ENCODE measurements around the gene TPSG1.
"Not testable (repeated sequence)": the region's sequence is repeated elsewhere in the genome, so short reads cannot be mapped to it uniquely, and the experiment has no call there.

TPSG1 gene

DNA sequence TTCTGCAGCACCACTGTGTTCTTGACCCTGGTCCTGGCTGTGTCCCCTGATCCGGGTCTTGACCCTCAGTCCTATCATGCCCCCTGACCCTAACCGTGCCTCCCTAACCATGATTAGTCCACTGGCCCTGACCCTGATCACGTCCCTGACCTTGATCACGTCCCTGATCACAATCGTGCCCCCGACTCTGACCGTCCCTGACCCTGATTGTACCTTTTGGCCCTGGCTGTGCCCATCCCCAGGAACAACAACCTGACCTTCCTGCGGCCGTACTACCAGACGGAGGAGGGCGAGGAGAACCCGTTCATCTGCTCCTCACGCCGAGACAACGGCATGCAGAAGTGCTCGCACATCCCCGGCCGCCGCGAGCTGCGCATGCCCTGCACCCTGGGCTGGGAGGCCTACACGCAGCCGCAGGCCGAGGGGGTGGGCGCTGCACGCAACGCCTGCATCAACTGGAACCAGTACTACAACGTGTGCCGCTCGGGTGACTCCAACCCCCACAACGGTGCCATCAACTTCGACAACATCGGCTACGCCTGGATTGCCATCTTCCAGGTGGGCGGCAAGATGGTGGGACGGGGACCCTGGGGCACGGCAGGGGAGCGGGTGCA lies 24.9 kb downstream of the TPSG1 start:
- Histone ChIP-seq H3K9me3 (ENCODE audit: control insufficient read depth, low read length) (no peaks in the 10 kb centered on the region), H3K4me1 (ENCODE audit: control insufficient read depth, insufficient read depth, low read length, poor library complexity, severe bottlenecking) (no peaks in the 10 kb centered on the region), H3K27ac (ENCODE audit: low read depth, low read length, severe bottlenecking) (no peak overlapping the region), H3K4me3 (ENCODE audit: extremely low read depth, insufficient read depth, low read length, poor library complexity, severe bottlenecking) (no peak overlapping the region), H3K36me3 (ENCODE audit: control insufficient read depth, insufficient read depth, low read length) (no peaks in the 10 kb centered on the region)
- 94 to 96% methylated on average over 36 to 38 of the region's 38 CpGs for WGBS, 2 experiments (ENCODE audit: insufficient coverage in 2 of 2)

DNA sequence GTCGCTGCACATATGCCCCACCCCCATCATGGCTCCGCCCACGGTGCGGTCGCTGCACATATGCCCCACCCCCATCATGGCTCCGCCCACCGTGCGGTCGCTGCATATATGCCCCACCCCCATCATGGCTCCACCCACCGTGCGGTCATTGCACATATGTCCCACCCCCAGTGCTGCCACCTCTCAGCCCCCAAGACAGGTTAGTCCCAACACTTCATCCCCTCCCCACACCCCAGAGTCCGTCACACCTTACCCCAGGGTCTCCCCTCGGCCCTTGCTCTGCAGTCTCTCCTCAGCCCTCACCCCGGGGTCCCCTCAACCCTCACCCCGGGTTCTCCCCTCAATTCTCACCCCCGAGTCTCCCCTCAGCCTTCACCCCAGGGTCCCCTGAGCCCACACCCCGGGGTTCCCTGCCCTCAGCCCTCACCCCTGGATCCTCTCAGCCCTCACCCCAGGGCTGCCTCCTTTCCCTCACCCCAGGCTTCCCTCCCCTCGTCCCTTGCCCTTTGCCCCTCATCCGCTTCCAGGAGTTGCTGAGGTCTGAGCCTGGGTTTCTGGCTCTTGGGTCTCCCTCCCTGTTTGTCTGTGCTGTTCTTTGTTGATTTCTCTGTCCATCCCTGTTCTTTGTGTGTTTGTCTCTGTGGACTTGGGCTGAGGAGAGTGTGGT lies 25.6 kb downstream of the TPSG1 start:
- H3K4me3 ChIP-seq (ENCODE audit: extremely low read depth, insufficient read depth, low read length, poor library complexity, severe bottlenecking): no peak overlapping the region
- H3K4me1 ChIP-seq (ENCODE audit: control insufficient read depth, insufficient read depth, low read length, poor library complexity, severe bottlenecking): no peaks in the 10 kb centered on the region
- no peak overlapping the region for H3K27ac ChIP-seq (ENCODE audit: low read depth, low read length, severe bottlenecking)
- no peaks in the 10 kb centered on the region for H3K9me3 ChIP-seq (ENCODE audit: control insufficient read depth, low read length)
- WGBS, 2 experiments (ENCODE audit: insufficient coverage in 2 of 2): 86 to 90% methylated on average over 4 to 10 of the region's 19 CpGs
- no peaks in the 10 kb centered on the region for H3K36me3 ChIP-seq (ENCODE audit: control insufficient read depth, insufficient read depth, low read length)

DNA sequence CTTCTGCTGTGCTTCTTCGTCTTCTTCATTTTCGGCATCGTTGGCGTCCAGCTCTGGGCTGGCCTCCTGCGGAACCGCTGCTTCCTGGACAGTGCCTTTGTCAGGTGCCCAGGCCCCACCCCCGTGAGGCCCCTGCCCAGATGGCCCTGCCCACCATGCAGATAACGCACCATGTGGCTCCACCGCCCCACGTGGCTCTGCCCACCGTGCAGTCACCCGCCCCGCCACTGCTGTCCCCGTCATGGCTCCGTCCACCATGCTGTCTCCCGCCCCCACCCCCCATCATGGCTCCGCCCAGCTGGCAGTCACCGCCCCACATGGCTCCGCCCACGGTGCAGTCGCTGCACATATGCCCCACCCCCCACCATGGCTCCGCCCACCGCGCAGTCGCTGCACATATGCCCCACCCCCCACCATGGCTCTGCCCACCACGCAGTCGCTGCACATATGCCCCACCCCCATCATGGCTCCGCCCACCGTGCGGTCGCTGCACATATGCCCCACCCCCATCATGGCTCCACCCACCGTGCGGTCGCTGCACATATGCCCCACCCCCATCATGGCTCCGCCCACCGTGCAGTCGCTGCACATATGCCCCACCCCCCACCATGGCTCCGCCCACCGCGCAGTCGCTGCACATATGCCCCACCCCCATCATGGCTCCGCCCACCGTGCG lies 26.3 kb downstream of the TPSG1 start:
- WGBS, 2 experiments (ENCODE audit: insufficient coverage in 2 of 2): 91 to 94% methylated on average over 8 to 15 of the region's 44 CpGs
- not testable (repeated sequence) for H3K4me3 ChIP-seq (ENCODE audit: extremely low read depth, insufficient read depth, low read length, poor library complexity, severe bottlenecking); H3K27ac ChIP-seq (ENCODE audit: low read depth, low read length, severe bottlenecking); H3K4me1 ChIP-seq (ENCODE audit: control insufficient read depth, insufficient read depth, low read length, poor library complexity, severe bottlenecking); H3K36me3 ChIP-seq (ENCODE audit: control insufficient read depth, insufficient read depth, low read length); H3K9me3 ChIP-seq (ENCODE audit: control insufficient read depth, low read length)

DNA sequence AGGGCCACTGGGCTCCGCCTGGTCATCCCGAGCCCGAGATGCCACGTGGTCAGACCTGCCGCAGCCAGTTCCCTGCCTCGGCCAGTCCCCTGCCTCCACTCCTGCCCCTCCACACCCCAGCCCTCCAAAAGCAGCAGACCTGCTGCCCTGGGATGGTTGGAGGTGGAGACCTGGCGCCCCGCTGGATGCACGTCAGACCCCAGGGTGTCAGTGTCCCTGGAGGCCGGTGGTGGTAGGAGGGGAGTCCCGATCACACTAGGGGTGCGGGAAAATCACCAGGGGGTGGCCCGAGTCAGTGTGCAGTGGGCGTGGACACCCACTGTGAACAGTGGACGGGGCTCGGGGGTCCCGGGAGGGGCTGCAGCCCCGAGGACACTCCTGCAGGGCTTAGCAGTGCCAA lies 26.9 kb downstream of the TPSG1 start:
- Histone ChIP-seq H3K9me3 (ENCODE audit: control insufficient read depth, low read length) (no peaks in the 10 kb centered on the region), H3K4me3 (ENCODE audit: extremely low read depth, insufficient read depth, low read length, poor library complexity, severe bottlenecking) (no peak overlapping the region)

DNA sequence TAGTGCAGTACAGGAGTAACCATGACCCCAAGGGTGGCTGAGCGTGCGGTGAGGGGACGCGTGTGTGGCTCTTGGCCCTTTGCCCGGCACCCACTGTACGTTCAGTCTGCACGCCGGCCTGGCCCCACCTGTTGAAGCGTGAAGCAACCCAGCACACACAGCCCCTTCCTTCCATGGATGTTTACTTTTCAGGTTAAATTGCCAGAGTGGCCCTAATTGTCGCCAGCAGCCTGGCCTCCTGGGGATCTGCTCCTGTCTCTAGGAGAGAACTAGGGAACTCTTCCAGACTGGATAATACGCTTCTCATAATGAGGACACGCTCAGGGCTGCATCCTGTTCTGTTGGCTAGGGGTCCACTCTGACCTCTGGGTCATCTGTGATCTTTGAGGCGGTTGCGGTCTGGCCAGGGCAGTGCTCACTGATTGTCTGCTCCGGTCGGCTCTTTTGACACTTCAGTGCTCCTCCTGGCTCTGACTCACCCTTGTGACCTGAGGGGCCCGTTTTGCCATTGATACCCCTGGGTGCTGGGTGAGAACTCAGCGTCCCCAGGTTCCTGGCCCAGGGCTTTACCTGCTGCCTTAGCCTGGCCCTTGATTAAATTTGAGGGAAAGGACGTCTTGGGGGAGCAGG lies 27.7 kb downstream of the TPSG1 start:
- H3K4me1 ChIP-seq (ENCODE audit: control insufficient read depth, insufficient read depth, low read length, poor library complexity, severe bottlenecking): peaks cover 4% of the 10 kb centered on the region
- no peak overlapping the region for H3K27ac ChIP-seq (ENCODE audit: low read depth, low read length, severe bottlenecking)
- H3K4me3 ChIP-seq (ENCODE audit: extremely low read depth, insufficient read depth, low read length, poor library complexity, severe bottlenecking): no peak overlapping the region
- WGBS, 2 experiments (ENCODE audit: insufficient coverage in 2 of 2): 85 to 94% methylated on average over 16 to 19 of the region's 19 CpGs
- H3K36me3 ChIP-seq (ENCODE audit: control insufficient read depth, insufficient read depth, low read length): no peaks in the 10 kb centered on the region
- H3K9me3 ChIP-seq (ENCODE audit: control insufficient read depth, low read length): no peaks in the 10 kb centered on the region

More for the DNA sequence above, 26.9 kb downstream of the TPSG1 start:
- peaks cover 1% of the 10 kb centered on the region for H3K4me1 ChIP-seq (ENCODE audit: control insufficient read depth, insufficient read depth, low read length, poor library complexity, severe bottlenecking)
- H3K36me3 ChIP-seq (ENCODE audit: control insufficient read depth, insufficient read depth, low read length): no peaks in the 10 kb centered on the region
- no peak overlapping the region for H3K27ac ChIP-seq (ENCODE audit: low read depth, low read length, severe bottlenecking)
- WGBS, 2 experiments (ENCODE audit: insufficient coverage in 2 of 2): 87 to 94% methylated on average over 17 of the region's 18 CpGs

DNA sequence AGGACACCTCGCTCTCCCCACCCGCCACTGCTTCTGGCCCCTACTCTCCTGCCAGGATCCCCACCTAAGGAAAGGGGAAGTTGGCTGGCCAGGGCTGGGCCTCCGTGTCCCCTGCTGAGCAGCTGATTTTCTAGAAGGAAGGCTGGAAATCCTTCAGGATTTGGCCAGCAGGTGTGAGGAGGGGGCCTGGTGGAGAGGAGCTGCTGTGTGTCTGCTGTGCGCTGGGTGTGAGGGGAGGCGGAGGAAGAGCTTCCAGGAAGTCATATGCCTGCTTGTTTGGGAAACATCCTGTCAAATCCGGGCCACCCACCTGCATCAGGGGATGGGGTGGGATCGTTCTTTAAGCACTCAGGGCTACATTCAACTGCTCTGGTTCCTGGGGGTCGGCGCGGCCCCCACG lies 28.6 kb downstream of the TPSG1 start:
- H3K4me3 ChIP-seq (ENCODE audit: extremely low read depth, insufficient read depth, low read length, poor library complexity, severe bottlenecking): no peak overlapping the region
- H3K27ac ChIP-seq (ENCODE audit: low read depth, low read length, severe bottlenecking): no peak overlapping the region
- no peaks in the 10 kb centered on the region for H3K36me3 ChIP-seq (ENCODE audit: control insufficient read depth, insufficient read depth, low read length)
- WGBS, 2 experiments (ENCODE audit: insufficient coverage in 2 of 2): 81 to 91% methylated on average over 8 to 11 of the region's 11 CpGs
- H3K4me1 ChIP-seq (ENCODE audit: control insufficient read depth, insufficient read depth, low read length, poor library complexity, severe bottlenecking): peaks cover 4% of the 10 kb centered on the region
- no peaks in the 10 kb centered on the region for H3K9me3 ChIP-seq (ENCODE audit: control insufficient read depth, low read length)

DNA sequence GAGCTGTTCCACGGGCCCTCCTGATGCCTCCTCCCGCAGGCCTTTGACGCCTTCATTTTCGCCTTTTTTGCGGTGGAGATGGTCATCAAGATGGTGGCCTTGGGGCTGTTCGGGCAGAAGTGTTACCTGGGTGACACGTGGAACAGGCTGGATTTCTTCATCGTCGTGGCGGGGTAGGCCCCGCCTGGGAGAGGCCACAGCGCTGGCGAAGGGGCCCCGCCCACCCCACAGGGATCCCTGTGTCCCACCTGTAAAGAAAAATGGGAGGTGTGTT lies 29.7 kb downstream of the TPSG1 start:
- 92 to 95% methylated on average over 8 to 10 of the region's 14 CpGs for WGBS, 2 experiments (ENCODE audit: insufficient coverage in 2 of 2)
- Histone ChIP-seq H3K27ac (ENCODE audit: low read depth, low read length, severe bottlenecking) (no peak overlapping the region), H3K4me3 (ENCODE audit: extremely low read depth, insufficient read depth, low read length, poor library complexity, severe bottlenecking) (no peak overlapping the region), H3K4me1 (ENCODE audit: control insufficient read depth, insufficient read depth, low read length, poor library complexity, severe bottlenecking) (peaks cover 4% of the 10 kb centered on the region), H3K9me3 (ENCODE audit: control insufficient read depth, low read length) (no peaks in the 10 kb centered on the region), H3K36me3 (ENCODE audit: control insufficient read depth, insufficient read depth, low read length) (no peaks in the 10 kb centered on the region)

DNA sequence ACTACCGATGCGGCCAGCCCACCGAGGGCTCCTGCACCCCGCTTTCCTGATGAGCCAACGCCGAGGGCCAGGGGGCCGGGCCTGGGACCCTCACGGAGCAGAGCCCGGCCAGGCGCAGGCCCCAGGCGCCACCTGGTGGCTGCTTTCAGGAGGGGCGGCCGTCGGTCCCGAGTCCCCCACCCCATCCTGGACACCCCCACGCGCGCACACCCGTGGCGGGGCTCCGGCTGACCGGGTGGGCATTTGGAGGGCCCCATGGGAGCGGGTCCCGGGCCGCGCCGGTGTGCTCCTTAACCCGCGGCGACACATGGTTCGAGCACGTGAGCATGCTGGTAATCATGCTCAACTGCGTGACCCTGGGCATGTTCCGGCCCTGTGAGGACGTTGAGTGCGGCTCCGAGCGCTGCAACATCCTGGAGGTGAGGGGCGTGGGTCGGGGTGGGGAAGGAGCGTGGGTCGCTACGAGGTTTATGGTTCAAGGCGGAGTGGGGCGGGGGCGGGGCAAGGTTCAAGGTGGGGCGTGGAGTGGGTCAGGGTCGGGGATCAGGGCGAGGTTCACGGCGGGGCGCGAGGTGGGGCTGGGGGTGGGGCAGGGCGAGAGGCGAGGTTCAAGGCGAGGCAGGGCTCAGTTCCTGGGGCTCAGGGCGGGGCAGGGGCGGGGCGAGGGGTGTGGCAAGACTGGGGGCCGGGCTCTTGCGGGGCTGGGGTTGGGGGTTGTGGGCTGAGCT lies 30.2 kb downstream of the TPSG1 start:
- Histone ChIP-seq H3K27ac (ENCODE audit: low read depth, low read length, severe bottlenecking) (no peak overlapping the region), H3K4me1 (ENCODE audit: control insufficient read depth, insufficient read depth, low read length, poor library complexity, severe bottlenecking) (peaks cover 4% of the 10 kb centered on the region), H3K36me3 (ENCODE audit: control insufficient read depth, insufficient read depth, low read length) (no peaks in the 10 kb centered on the region), H3K4me3 (ENCODE audit: extremely low read depth, insufficient read depth, low read length, poor library complexity, severe bottlenecking) (no peak overlapping the region), H3K9me3 (ENCODE audit: control insufficient read depth, low read length) (no peaks in the 10 kb centered on the region)
- WGBS, 2 experiments (ENCODE audit: insufficient coverage in 2 of 2): 55 to 65% methylated on average over 25 to 45 of the region's 61 CpGs

DNA sequence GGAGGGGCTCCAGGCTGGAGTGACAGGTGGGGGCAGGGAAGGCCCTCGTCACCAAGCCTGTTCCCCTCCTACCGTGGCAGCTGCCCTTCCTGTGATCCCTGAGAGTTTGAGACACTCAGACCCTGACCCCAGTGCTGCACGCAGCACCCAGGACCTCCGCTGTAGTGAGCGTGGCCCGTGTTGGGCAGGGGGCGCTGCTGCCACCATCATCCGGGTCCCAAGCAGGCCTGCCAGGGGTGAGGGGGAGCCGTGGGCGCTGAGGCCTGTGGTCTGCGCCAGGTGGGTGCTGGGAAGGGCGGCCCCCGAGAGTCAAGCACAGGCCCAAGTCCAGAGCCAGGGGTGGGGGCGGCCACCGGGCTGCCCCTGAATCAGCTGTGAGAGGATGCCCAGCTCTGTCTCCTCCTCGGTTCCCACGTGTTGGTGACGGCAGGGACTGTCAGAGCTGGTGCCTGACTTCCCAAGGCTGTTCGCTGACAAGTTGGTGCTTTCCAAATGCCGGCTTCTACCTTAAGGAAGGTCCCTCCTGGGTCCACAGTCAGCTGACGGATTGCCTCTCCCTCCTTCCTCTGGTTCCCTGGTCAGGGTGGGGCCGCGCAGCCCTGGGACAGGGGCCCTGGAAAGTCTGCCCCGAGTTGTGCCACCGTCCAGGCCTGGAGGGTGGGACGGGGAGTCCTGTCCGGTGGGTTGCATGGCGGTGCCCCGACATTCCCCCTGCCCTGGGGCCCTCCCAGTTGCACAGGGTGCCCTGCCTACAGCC lies 31.1 kb downstream of the TPSG1 start:
- Histone ChIP-seq H3K36me3 (ENCODE audit: control insufficient read depth, insufficient read depth, low read length) (no peaks in the 10 kb centered on the region), H3K27ac (ENCODE audit: low read depth, low read length, severe bottlenecking) (no peak overlapping the region), H3K9me3 (ENCODE audit: control insufficient read depth, low read length) (no peaks in the 10 kb centered on the region), H3K4me1 (ENCODE audit: control insufficient read depth, insufficient read depth, low read length, poor library complexity, severe bottlenecking) (peaks cover 4% of the 10 kb centered on the region), H3K4me3 (ENCODE audit: extremely low read depth, insufficient read depth, low read length, poor library complexity, severe bottlenecking) (no peak overlapping the region)
- WGBS, 2 experiments (ENCODE audit: insufficient coverage in 2 of 2): 79 to 83% methylated on average over 24 to 26 of the region's 29 CpGs

Data from mesodermal cell (in vitro differentiated cells).